ENCODE data around the gene PIGN. TPM values are rescaled to one million over a fixed set of nuclear protein-coding genes. Genes with fewer than 3 reads are reported as not detected.

Gene PIGN
- total and polyA plus RNA-seq, 2 donors (not counting 1 experiment from before 2014, with no cell fraction given): 2.7 to 37.3 TPM

DNA sequence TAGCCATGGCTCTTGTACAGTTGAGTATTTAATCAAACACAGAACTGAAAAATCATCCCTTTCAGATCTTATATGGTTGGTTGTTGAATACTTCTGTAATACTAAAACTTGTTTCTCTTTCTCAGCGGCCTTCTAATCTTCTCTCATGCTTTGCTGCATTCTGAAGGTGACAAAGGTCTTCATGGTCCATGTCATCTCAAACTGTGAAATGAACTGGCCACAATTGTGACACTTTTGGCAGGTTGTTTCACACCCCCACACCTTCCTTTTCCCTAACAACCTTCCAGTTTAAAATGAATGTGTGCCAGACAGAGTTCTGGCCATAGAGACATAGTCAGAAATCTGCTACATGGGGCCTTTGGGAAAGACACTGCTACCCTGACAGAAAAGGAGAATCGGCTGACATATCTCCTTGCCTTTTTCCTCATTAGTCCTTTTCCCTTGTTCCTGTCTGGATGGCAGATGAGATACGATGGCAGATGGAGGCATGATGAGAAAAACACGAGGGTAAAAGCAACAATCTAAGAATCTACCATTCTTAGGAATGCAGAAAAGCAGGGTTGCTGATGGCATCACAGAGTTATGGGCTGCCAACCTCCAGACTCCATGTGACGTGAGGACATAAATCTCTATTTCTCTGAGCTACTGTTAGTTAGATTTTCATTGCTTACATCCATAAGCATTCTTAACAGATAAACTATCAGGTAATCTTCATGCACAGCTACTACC, 106.5 kb downstream of the PIGN start:
- Histone ChIP-seq H3K4me2 (replicated peaks; ENCODE audit: low read depth, low read length, poor library complexity, severe bottlenecking) (no peak overlapping the region), H3K27me3 (replicated peaks in 1 of 4; ENCODE audit: control extremely low read depth in 1 of 4, control insufficient read depth in 3 of 4, insufficient read depth in 4 of 4, low read length in 3 of 4) (no peaks in the 10 kb centered on the region), H3K27ac (ENCODE audit: low read length in 2 of 2) (no peak overlapping the region), H3K79me2 (ENCODE audit: control insufficient read depth, insufficient read depth, low read length) (no peaks in the 10 kb centered on the region), H3K9me3 (ENCODE audit: control extremely low read depth in 1 of 3, control insufficient read depth in 2 of 3, insufficient read depth in 1 of 3, low read length in 2 of 3) (no peaks in the 10 kb centered on the region), H3K36me3 (replicated peaks in 1 of 2; ENCODE audit: control extremely low read depth in 1 of 2, control insufficient read depth in 1 of 2, extremely low read depth in 1 of 2, insufficient read depth in 2 of 2, low read length in 1 of 2) (no peaks in the 10 kb centered on the region), H3K9ac (ENCODE audit: low read length) (no peak overlapping the region), H4K20me1 (ENCODE audit: control insufficient read depth, insufficient read depth, low read length, poor library complexity, severe bottlenecking) (no peaks in the 10 kb centered on the region), H3K4me1 (ENCODE audit: control insufficient read depth in 2 of 2, insufficient read depth in 2 of 2, low read length in 2 of 2) (no peaks in the 10 kb centered on the region), H3K4me3 (ENCODE audit: control extremely low read depth in 1 of 5, extremely low read depth in 1 of 5, insufficient read depth in 1 of 5, low read depth in 2 of 5, low read length in 4 of 5) (no peak overlapping the region), H2AFZ (ENCODE audit: insufficient read depth, low read depth, low read length, poor library complexity, severe bottlenecking) (no peak overlapping the region)
- WGBS (ENCODE audit: insufficient coverage): 100% methylated on average over 1 of the region's 5 CpGs
- no peaks in the 10 kb centered on the region for H3K27me3 Mint-ChIP-seq
- no peaks in the 10 kb centered on the region for H3K4me1 Mint-ChIP-seq
- POLR2A ChIA-PET: no interaction called here
- H3K27ac Mint-ChIP-seq: no peak overlapping the region
- no peaks in the 10 kb centered on the region for H3K9me3 Mint-ChIP-seq (ENCODE audit: insufficient read depth)
- ATAC-seq (ENCODE audit: low read depth) (no peak), DNase-seq (no peak)
- intact Hi-C loops (cut with micrococcal nuclease): no loop called here
- no peak overlapping the region for H3K4me3 Mint-ChIP-seq
- TF ChIP-seq EZH2 (IDR thresholded peaks at IDR 0.05; ENCODE audit: borderline replicate concordance, insufficient read depth, low read depth, low read length, poor library complexity, severe bottlenecking): no peak
- TF ChIP-seq CTCF (IDR thresholded peaks at IDR 0.05): no peak
- CTCF ChIA-PET: no interaction called here

DNA sequence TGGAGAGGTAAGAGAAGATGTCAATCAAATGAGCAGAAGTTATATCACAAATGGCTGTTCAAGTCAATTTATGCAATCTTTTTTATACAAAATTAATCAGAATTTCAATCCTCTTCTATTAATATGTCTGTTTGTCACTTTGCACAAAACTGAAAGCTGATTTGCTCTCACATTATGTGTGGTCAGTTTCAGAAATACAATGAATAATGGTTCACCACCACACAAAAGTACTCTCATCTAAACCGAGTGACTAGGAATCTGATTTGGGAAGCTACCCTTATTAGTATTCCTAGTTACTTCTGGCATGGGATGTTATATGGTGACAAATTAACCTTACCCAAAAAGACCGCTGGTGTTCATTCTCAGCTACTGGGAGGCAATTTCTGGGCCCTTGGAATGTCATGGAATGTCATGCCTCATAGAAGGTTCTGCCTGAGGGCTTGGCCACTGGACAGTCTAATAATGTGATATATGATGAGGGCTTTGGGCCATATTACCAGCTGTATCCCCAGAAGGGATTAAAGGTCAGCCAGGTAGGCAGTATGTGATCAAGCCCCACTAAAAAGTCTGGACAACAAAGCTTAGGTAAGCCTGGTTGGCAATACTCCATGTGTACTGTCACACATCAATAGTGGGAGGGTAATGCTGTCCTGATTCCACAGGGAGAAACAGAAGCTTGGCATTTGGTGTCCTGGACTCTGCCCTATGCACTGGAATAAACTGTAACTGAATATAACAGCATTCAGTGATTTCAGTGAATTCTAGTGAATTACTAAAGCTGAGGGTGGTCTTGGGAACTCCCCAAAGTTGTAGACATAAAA, 113.2 kb downstream of the PIGN start:
- no peaks in the 10 kb centered on the region for H3K9me3 Mint-ChIP-seq (ENCODE audit: insufficient read depth)
- no peaks in the 10 kb centered on the region for H3K27me3 Mint-ChIP-seq
- Histone ChIP-seq H2AFZ (ENCODE audit: insufficient read depth, low read depth, low read length, poor library complexity, severe bottlenecking) (no peak overlapping the region), H3K79me2 (ENCODE audit: control insufficient read depth, insufficient read depth, low read length) (no peaks in the 10 kb centered on the region), H3K36me3 (replicated peaks in 1 of 2; ENCODE audit: control extremely low read depth in 1 of 2, control insufficient read depth in 1 of 2, extremely low read depth in 1 of 2, insufficient read depth in 2 of 2, low read length in 1 of 2) (peaks cover 0 to 4% of the 10 kb centered on the region in 2 experiments), H3K9ac (ENCODE audit: low read length) (no peak overlapping the region), H4K20me1 (ENCODE audit: control insufficient read depth, insufficient read depth, low read length, poor library complexity, severe bottlenecking) (no peaks in the 10 kb centered on the region), H3K4me1 (ENCODE audit: control insufficient read depth in 2 of 2, insufficient read depth in 2 of 2, low read length in 2 of 2) (no peaks in the 10 kb centered on the region), H3K4me3 (ENCODE audit: control extremely low read depth in 1 of 5, extremely low read depth in 1 of 5, insufficient read depth in 1 of 5, low read depth in 2 of 5, low read length in 4 of 5) (no peak overlapping the region), H3K4me2 (replicated peaks; ENCODE audit: low read depth, low read length, poor library complexity, severe bottlenecking) (no peak overlapping the region), H3K9me3 (ENCODE audit: control extremely low read depth in 1 of 3, control insufficient read depth in 2 of 3, insufficient read depth in 1 of 3, low read length in 2 of 3) (no peaks in the 10 kb centered on the region), H3K27ac (ENCODE audit: low read length in 2 of 2) (no peak overlapping the region), H3K27me3 (replicated peaks in 1 of 4; ENCODE audit: control extremely low read depth in 1 of 4, control insufficient read depth in 3 of 4, insufficient read depth in 4 of 4, low read length in 3 of 4) (no peaks in the 10 kb centered on the region)
- H3K4me1 Mint-ChIP-seq: no peaks in the 10 kb centered on the region
- DNase-seq (no peak), ATAC-seq (ENCODE audit: low read depth) (no peak)
- intact Hi-C loops (cut with micrococcal nuclease): no loop called here
- no peak overlapping the region for H3K4me3 Mint-ChIP-seq
- H3K27ac Mint-ChIP-seq: no peak overlapping the region
- CTCF ChIA-PET: interaction anchor here (1.2 kb wide), 1 partner anchor 56 kb away, joined by 3 read pairs; no protein-coding TSS in a partner anchor
- POLR2A ChIA-PET: no interaction called here
- TF ChIP-seq EZH2 (IDR thresholded peaks at IDR 0.05; ENCODE audit: borderline replicate concordance, insufficient read depth, low read depth, low read length, poor library complexity, severe bottlenecking) (no peak), CTCF (IDR thresholded peaks at IDR 0.05) (no peak)
- 100% methylated on average over 1 of the region's 2 CpGs for WGBS (ENCODE audit: insufficient coverage)

All from B cell (primary cell).